Keratinocyte (primary cell): ENCODE data around the gene AP1S3. TPM values are rescaled to one million over a fixed set of nuclear protein-coding genes. Genes with fewer than 3 reads are reported as not detected.
"Not testable (repeated sequence)": the region's sequence is repeated elsewhere in the genome, so short reads cannot be mapped to it uniquely, and the experiment has no call there.

Experiments used
- DNase-seq: peaks from one replicate; pipeline ENCODE4 v3.0.0-alpha.2; 2011; ENCODE audit warnings: low read depth, missing footprints, low spot score
- FAIRE-seq: peaks from 2 replicates; lab custom pipeline; 2011; peaks lifted over from hg19 to GRCh38; lab: Jason Lieb, UNC
- H2AFZ ChIP-seq: 2 replicates; pipeline ENCODE4 v1.6.0; 2012; ENCODE audit warnings: low read length, control low read depth, inconsistent platforms; ENCODE audit not compliant: control insufficient read depth
- H3K27ac ChIP-seq: 2 replicates; pipeline ENCODE4 v1.5.1; 2011; ENCODE audit warnings: low read length; ENCODE audit not compliant: control insufficient read depth, insufficient read depth
- H3K27me3 ChIP-seq: 3 replicates; pipeline ENCODE4 v1.6.0; 2011; ENCODE audit warnings: low read length; ENCODE audit not compliant: control insufficient read depth, insufficient read depth; ENCODE audit errors: extremely low read depth
- H3K36me3 ChIP-seq, 2 experiments: 2 replicates in 1 of 2; 3 replicates in 1 of 2; pipeline ENCODE4 v1.5.1; 2011; ENCODE audit warnings: low read length in 2 of 2, mild to moderate bottlenecking in 1 of 2; ENCODE audit not compliant: control insufficient read depth in 2 of 2, insufficient read depth in 2 of 2; ENCODE audit errors: extremely low read depth in 1 of 2
- H3K4me1 ChIP-seq: 3 replicates; pipeline ENCODE4 v1.5.1; 2011; ENCODE audit warnings: low read length; ENCODE audit not compliant: control insufficient read depth, insufficient read depth; ENCODE audit errors: extremely low read depth
- H3K4me2 ChIP-seq: 3 replicates; pipeline ENCODE4 v1.6.0; 2011; ENCODE audit warnings: low read depth, low read length; ENCODE audit not compliant: control insufficient read depth, insufficient read depth; ENCODE audit errors: extremely low read depth
- H3K4me3 ChIP-seq, 3 experiments: fragments of 200-600 bp in 1 of 3; sonication (generic) in 1 of 3; 2 replicates in 2 of 3; 3 replicates in 1 of 3; pipeline ENCODE4 v1.5.1; 2011 to 2016; ENCODE audit warnings: low read length in 3 of 3, mild to moderate bottlenecking in 3 of 3, control low read depth in 2 of 3, inconsistent platforms in 1 of 3, low read depth in 1 of 3, mixed read lengths in 1 of 3, mixed run types in 1 of 3, moderate library complexity in 1 of 3; ENCODE audit not compliant: control insufficient read depth in 2 of 3, insufficient read depth in 2 of 3; ENCODE audit errors: extremely low read depth in 1 of 3
- H3K79me2 ChIP-seq: 2 replicates; pipeline ENCODE4 v1.6.0; 2012; ENCODE audit warnings: low read length; ENCODE audit not compliant: control insufficient read depth, insufficient read depth
- H3K9ac ChIP-seq: 3 replicates; pipeline ENCODE4 v1.6.0; 2011; ENCODE audit warnings: low read length; ENCODE audit not compliant: control insufficient read depth, insufficient read depth; ENCODE audit errors: extremely low read depth
- H3K9me1 ChIP-seq: 3 replicates; pipeline ENCODE4 v1.6.0; 2011; ENCODE audit warnings: low read length; ENCODE audit not compliant: control insufficient read depth, insufficient read depth; ENCODE audit errors: extremely low read depth
- H3K9me3 ChIP-seq: 2 replicates; pipeline ENCODE4 v1.5.1; 2012; ENCODE audit warnings: low read depth, low read length; ENCODE audit not compliant: control insufficient read depth
- H4K20me1 ChIP-seq: 3 replicates; pipeline ENCODE4 v1.6.0; 2011; ENCODE audit warnings: low read length; ENCODE audit not compliant: control insufficient read depth, insufficient read depth; ENCODE audit errors: extremely low read depth
- CTCF ChIP-seq, 3 experiments: IDR thresholded peaks in 1 of 3; conservative IDR thresholded peaks in 1 of 3; optimal IDR thresholded peaks in 1 of 3; 2 replicates in 2 of 3; 3 replicates in 1 of 3; pipeline versions ENCODE3 to v1.5.1; 2011; ENCODE audit warnings: low read length in 3 of 3, mild to moderate bottlenecking in 3 of 3, moderate library complexity in 2 of 3, control low read depth in 1 of 3, inconsistent platforms in 1 of 3; ENCODE audit not compliant: insufficient read depth in 2 of 3; ENCODE audit errors: extremely low read depth in 1 of 3
- EZH2 ChIP-seq: IDR thresholded peaks from one replicate; pipeline ENCODE4 v1.6.1; 2012; ENCODE audit warnings: inconsistent platforms, mild to moderate bottlenecking, low read length, moderate library complexity
- dilution Hi-C: fragments of 300-500 bp; cut with MboI; formaldehyde crosslinking; loops from one replicate; pipeline ENCODE4 v1.7.0; 2020; ENCODE audit warnings: low sequenced_read_pairs; ENCODE audit not compliant: extremely low pct_ligation_motif_present
- polyA plus RNA-seq, 5 experiments: library from polyadenylated mRNA; depleted of rRNA in 3 of 5; stranded (reverse) in 3 of 5; stranded (forward) in 1 of 5; unstranded in 1 of 5; fragments of >200 nt; gene quantifications; 1 replicate in 1 of 5; 2 replicates in 3 of 5; 3 replicates in 1 of 5; pipeline versions ENCODE4 v1.2.1 to v1.2.3, GENCODE V29; 2011 to 2012; ENCODE audit warnings: missing spikeins in 2 of 5, low read depth in 1 of 5, low replicate concordance in 1 of 5

AP1S3 gene
- polyA plus RNA-seq, 1 donor (not counting 4 experiments of a cell fraction or from before 2014, with no cell fraction given) = 33.7 TPM

- no peak for TF ChIP-seq EZH2
- no peak for TF ChIP-seq CTCF (optimal IDR thresholded peaks at IDR 0.05 in 1 of 3, IDR thresholded peaks at IDR 0.05 in 1 of 3, conservative IDR thresholded peaks at IDR 0.05 in 1 of 3; ENCODE audit: extremely low read depth in 1 of 3, insufficient read depth in 2 of 3, low read length in 3 of 3)
- no peak overlapping the region for H3K4me2 ChIP-seq
- no peaks in the 10 kb centered on the region for H3K79me2 ChIP-seq
- H3K4me1 ChIP-seq = no peaks in the 10 kb centered on the region
- FAIRE-seq (no peak), DNase-seq (no peak)
- no peaks in the 10 kb centered on the region for H3K27me3 ChIP-seq
- H2AFZ ChIP-seq = no peak overlapping the region
- no peaks in the 10 kb centered on the region for H4K20me1 ChIP-seq
- peaks cover 5 to 18% of the 10 kb centered on the region in 2 experiments for H3K36me3 ChIP-seq
- no peak overlapping the region for H3K9ac ChIP-seq
- no peaks in the 10 kb centered on the region for H3K9me1 ChIP-seq
- dilution Hi-C loops = no loop called here
- no peak overlapping the region for H3K4me3 ChIP-seq
- no peaks in the 10 kb centered on the region for H3K9me3 ChIP-seq
- H3K27ac ChIP-seq = no peak overlapping the region
Measured at GRCh38 chr2:223877721-223878410, 40.5 kb upstream of the AP1S3 start.

DNA sequence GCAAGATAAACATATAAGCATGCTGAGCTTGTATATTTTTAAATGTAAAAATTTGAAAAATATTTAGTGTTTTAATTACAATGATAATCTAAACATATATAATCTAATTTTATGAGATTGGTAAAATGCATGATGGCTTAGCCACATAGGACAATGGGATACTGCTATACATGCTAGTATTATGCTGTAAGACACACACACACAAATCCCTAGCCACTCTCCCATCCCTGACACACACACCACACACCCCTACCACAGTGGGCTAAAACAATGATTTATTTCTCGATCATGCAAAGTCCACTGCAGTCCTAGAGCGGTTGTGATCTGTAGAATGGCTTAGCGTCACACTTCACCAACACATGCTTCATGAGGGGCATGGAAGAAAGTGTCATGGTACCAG, 36.3 kb upstream of the AP1S3 start:
- H3K9me3 ChIP-seq = no peaks in the 10 kb centered on the region
- H3K9ac ChIP-seq = no peak overlapping the region
- H3K4me3 ChIP-seq = no peak overlapping the region
- no peaks in the 10 kb centered on the region for H4K20me1 ChIP-seq
- dilution Hi-C loops = no loop called here
- DNase-seq = no peak
- H3K4me2 ChIP-seq = no peak overlapping the region
- no peaks in the 10 kb centered on the region for H3K9me1 ChIP-seq
- H3K79me2 ChIP-seq = no peaks in the 10 kb centered on the region
- H2AFZ ChIP-seq = no peak overlapping the region
- FAIRE-seq = no peak
- H3K27ac ChIP-seq = no peak overlapping the region
- H3K27me3 ChIP-seq = no peaks in the 10 kb centered on the region
- H3K36me3 ChIP-seq = peaks cover 0 to 10% of the 10 kb centered on the region in 2 experiments
- no peaks in the 10 kb centered on the region for H3K4me1 ChIP-seq
- no peak for TF ChIP-seq EZH2
- no peak for TF ChIP-seq CTCF (optimal IDR thresholded peaks at IDR 0.05 in 1 of 3, IDR thresholded peaks at IDR 0.05 in 1 of 3, conservative IDR thresholded peaks at IDR 0.05 in 1 of 3; ENCODE audit: extremely low read depth in 1 of 3, insufficient read depth in 2 of 3, low read length in 3 of 3)

DNA sequence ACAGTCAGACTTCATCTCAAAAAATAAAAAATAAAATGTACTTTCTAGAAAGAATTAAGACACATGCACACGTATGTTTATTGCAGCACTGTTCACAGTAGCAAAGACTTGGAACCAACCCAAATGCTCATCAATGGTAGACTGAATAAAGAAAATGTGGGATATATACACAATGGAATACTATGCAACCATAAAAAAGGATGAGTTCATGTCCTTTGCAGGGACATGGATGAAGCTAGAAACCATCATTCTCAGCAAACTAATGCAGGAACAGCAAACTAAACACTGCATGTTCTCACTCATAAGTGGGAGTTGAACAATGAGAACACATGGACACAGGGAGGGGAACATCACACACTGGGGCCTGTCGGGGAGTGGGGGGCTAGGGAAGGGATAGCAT, 35.4 kb upstream of the AP1S3 start:
- H3K36me3 ChIP-seq, H3K4me1 ChIP-seq: not testable (repeated sequence)

DNA sequence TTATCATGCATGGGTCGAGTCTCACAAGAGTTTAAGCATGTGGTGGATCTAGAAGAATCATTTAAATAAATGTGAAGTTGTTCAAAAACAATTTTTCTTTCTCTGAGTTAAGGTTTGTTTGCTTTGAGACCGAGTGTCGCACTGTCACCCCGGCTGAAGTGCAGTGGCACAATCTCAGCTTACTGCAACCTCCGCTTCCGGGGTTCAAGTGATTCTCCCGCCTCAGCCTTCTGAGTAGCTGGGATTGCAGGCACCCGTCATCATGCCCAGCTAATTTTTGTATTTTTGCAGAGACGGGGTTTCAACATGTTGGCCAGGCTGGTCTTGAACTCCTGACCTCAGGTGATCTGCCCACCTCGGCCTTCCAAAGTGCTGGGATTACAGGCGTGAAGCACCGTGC, 34.3 kb upstream of the AP1S3 start:
- DNase-seq, H3K36me3 ChIP-seq, H3K79me2 ChIP-seq, H3K4me2 ChIP-seq, H3K27me3 ChIP-seq, H3K9ac ChIP-seq, dilution Hi-C loops, H3K9me3 ChIP-seq, H3K4me3 ChIP-seq, FAIRE-seq, H3K27ac ChIP-seq, H3K9me1 ChIP-seq, H4K20me1 ChIP-seq, H2AFZ ChIP-seq, H3K4me1 ChIP-seq: not testable (repeated sequence)

More for the DNA sequence above, 35.4 kb upstream of the AP1S3 start:
- H3K4me2 ChIP-seq, H3K9ac ChIP-seq, H3K9me1 ChIP-seq, H2AFZ ChIP-seq, H3K27me3 ChIP-seq, H3K4me3 ChIP-seq, H3K9me3 ChIP-seq, H4K20me1 ChIP-seq, dilution Hi-C loops, H3K27ac ChIP-seq, DNase-seq, FAIRE-seq, H3K79me2 ChIP-seq: not testable (repeated sequence)
